ENCODE measurements around the gene ZNF423. TPM values are rescaled to one million over a fixed set of nuclear protein-coding genes. Genes with fewer than 3 reads are reported as not detected.
A peak's percentile ranks its signal among the peaks of the same experiment; 100 is the strongest.

ZNF423 gene
- total and polyA plus RNA-seq, 4 donors: 1.1 to 14.8 (median 3.3) TPM

GRCh38 chr16:49647673-49648072, 208.2 kb downstream of the ZNF423 start:
- 72 to 96% methylated on average over 2 of the region's 2 CpGs for whole genome bisulfite sequencing, 2 donors
- peaks cover 0 to 3% (median 0%) of the 10 kb centered on the region in 4 donors for H3K36me3 ChIP-seq (ENCODE audit: control insufficient read depth in 4 of 4, insufficient read depth in 4 of 4, low read length in 4 of 4)
- no peak for DNase-seq
- no peak for ATAC-seq (ENCODE audit: insufficient read depth, low FRiP score)
- H3K27ac ChIP-seq (ENCODE audit: low read depth in 1 of 2, low read length in 1 of 2): no peak overlapping the region
- peaks cover 0 to 23% (median 8%) of the 10 kb centered on the region in 5 donors for H3K4me1 ChIP-seq (ENCODE audit: control insufficient read depth in 5 of 5, insufficient read depth in 5 of 5, low read length in 5 of 5)
- TF ChIP-seq CTCF (IDR thresholded peaks at IDR 0.05; ENCODE audit: control extremely low read depth, extremely low read depth): no peak
- no peak overlapping the region for H3K4me3 ChIP-seq
- H3K9me3 ChIP-seq (ENCODE audit: control insufficient read depth in 4 of 4, insufficient read depth in 3 of 4, low read length in 3 of 4): peaks cover 0 to 9% (median 4%) of the 10 kb centered on the region in 4 donors
- H3K9ac ChIP-seq (ENCODE audit: insufficient read depth in 1 of 2, low read length in 2 of 2): no peak overlapping the region
- H3K27me3 ChIP-seq (ENCODE audit: control insufficient read depth in 3 of 3, insufficient read depth in 3 of 3, low read length in 2 of 3): no peaks in the 10 kb centered on the region

GRCh38 chr16:49645263-49645662, 210.6 kb downstream of the ZNF423 start:
- no peak for ATAC-seq (ENCODE audit: insufficient read depth, low FRiP score)
- DNase-seq: no peak
- Histone ChIP-seq H3K9me3 (ENCODE audit: control insufficient read depth in 4 of 4, insufficient read depth in 3 of 4, low read length in 3 of 4) (peaks cover 0 to 9% (median 4%) of the 10 kb centered on the region in 4 donors), H3K27me3 (ENCODE audit: control insufficient read depth in 3 of 3, insufficient read depth in 3 of 3, low read length in 2 of 3) (no peaks in the 10 kb centered on the region), H3K9ac (ENCODE audit: insufficient read depth in 1 of 2, low read length in 2 of 2) (no peak overlapping the region), H3K36me3 (ENCODE audit: control insufficient read depth in 4 of 4, insufficient read depth in 4 of 4, low read length in 4 of 4) (peaks cover 0 to 3% (median 0%) of the 10 kb centered on the region in 4 donors), H3K4me1 (ENCODE audit: control insufficient read depth in 5 of 5, insufficient read depth in 5 of 5, low read length in 5 of 5) (peaks cover 2 to 22% (median 8%) of the 10 kb centered on the region in 5 donors), H3K27ac (ENCODE audit: low read depth in 1 of 2, low read length in 1 of 2) (no peak overlapping the region), H3K4me3 (no peak overlapping the region)
- 92 to 100% methylated on average over 1 of the region's 1 CpG for WGBS, 2 donors
- TF ChIP-seq CTCF (IDR thresholded peaks at IDR 0.05; ENCODE audit: control extremely low read depth, extremely low read depth): no peak

- H3K9me3 ChIP-seq (ENCODE audit: control insufficient read depth in 4 of 4, insufficient read depth in 3 of 4, low read length in 3 of 4): peaks cover 0 to 11% (median 4%) of the 10 kb centered on the region in 4 donors
- H3K4me3 ChIP-seq: no peak overlapping the region
- H3K27me3 ChIP-seq (ENCODE audit: control insufficient read depth in 3 of 3, insufficient read depth in 3 of 3, low read length in 2 of 3): no peaks in the 10 kb centered on the region
- ATAC-seq (ENCODE audit: insufficient read depth, low FRiP score) (no peak), DNase-seq (peak in 2 of 3 donors; percentile 58 to 59)
- 57 to 60% methylated on average over 4 of the region's 4 CpGs for WGBS, 2 donors
- H3K4me1 ChIP-seq (ENCODE audit: control insufficient read depth in 5 of 5, insufficient read depth in 5 of 5, low read length in 5 of 5): peaks cover 4 to 33% (median 20%) of the 10 kb centered on the region in 5 donors
- H3K36me3 ChIP-seq (ENCODE audit: control insufficient read depth in 4 of 4, insufficient read depth in 4 of 4, low read length in 4 of 4): peaks cover 0 to 3% (median 0%) of the 10 kb centered on the region in 4 donors
- H3K27ac ChIP-seq (ENCODE audit: low read depth in 1 of 2, low read length in 1 of 2): no peak overlapping the region
- no peak overlapping the region for H3K9ac ChIP-seq (ENCODE audit: insufficient read depth in 1 of 2, low read length in 2 of 2)
- no peak for TF ChIP-seq CTCF (IDR thresholded peaks at IDR 0.05; ENCODE audit: control extremely low read depth, extremely low read depth)
Observed at GRCh38 chr16:49644145-49644463, 211.8 kb downstream of the ZNF423 start.

Measured in lung (tissue), 12 donors.